ENCODE measurements around the gene SLX4.

- TF ChIP-seq CHD2 (IDR thresholded peaks at IDR 0.05; ENCODE audit: low read length, partially characterized antibody) = no peak
- TF ChIP-seq EP300 (IDR thresholded peaks at IDR 0.05) = no peak
- TF ChIP-seq BHLHE40 (IDR thresholded peaks at IDR 0.05; ENCODE audit: low read depth, low read length) = no peak
- no peak for TF ChIP-seq CTCF (IDR thresholded peaks at IDR 0.05)
- TF ChIP-seq ELK1 (IDR thresholded peaks at IDR 0.05; ENCODE audit: low read depth, low read length) = no peak
- no peak for TF ChIP-seq SMC3 (IDR thresholded peaks at IDR 0.05)
- no peak for TF ChIP-seq POLR2A (IDR thresholded peaks at IDR 0.05; ENCODE audit: low read length)
- TF ChIP-seq REST (IDR thresholded peaks at IDR 0.05) = no peak
- TF ChIP-seq RCOR1 (IDR thresholded peaks at IDR 0.05; ENCODE audit: low read depth, low read length) = no peak
These were observed 684 bp downstream of the SLX4 start for GRCh38 chr16:3610698-3611145.
